Measurements from ENCODE around the gene DBF4B. TPM values are rescaled to one million over a fixed set of nuclear protein-coding genes. Genes with fewer than 3 reads are reported as not detected.
"Not testable (repeated sequence)": the region's sequence is repeated elsewhere in the genome, so short reads cannot be mapped to it uniquely, and the experiment has no call there.

DBF4B gene
- total RNA-seq, 1 experiment from 2014 or later = 26.1 TPM

- CTCF ChIA-PET = no interaction called here
- BruUV-seq (replicated peaks) = no TSS peak
- no peak overlapping the region for H3K4me2 ChIP-seq (ENCODE audit: low read length)
- H3K4me3 ChIP-seq (replicated peaks in 1 of 2; ENCODE audit: low read depth in 1 of 2, low read length in 2 of 2) = no peak overlapping the region
- H3K79me2 ChIP-seq (ENCODE audit: insufficient read depth, low read length) = no peaks in the 10 kb centered on the region
- H3K9me3 ChIP-seq (ENCODE audit: control insufficient read depth in 1 of 2, insufficient read depth in 1 of 2, low read depth in 1 of 2, low read length in 2 of 2) = no peaks in the 10 kb centered on the region
- TF ChIP-seq FOSL1 (IDR thresholded peaks at IDR 0.05; ENCODE audit: low read depth) (no peak), RAD21 (IDR thresholded peaks at IDR 0.05; ENCODE audit: low read depth) (no peak), SIN3A (IDR thresholded peaks at IDR 0.05; ENCODE audit: low read depth) (no peak), CTCF (IDR thresholded peaks at IDR 0.05 in 2 of 3, conservative IDR thresholded peaks at IDR 0.05 in 1 of 3; ENCODE audit: borderline replicate concordance in 1 of 3, insufficient read depth in 1 of 3, low read depth in 2 of 3, low read length in 2 of 3) (no peak), REST (IDR thresholded peaks at IDR 0.05; ENCODE audit: low read depth) (no peak), JUND (IDR thresholded peaks at IDR 0.05) (no peak), POLR2AphosphoS5 (IDR thresholded peaks at IDR 0.05; ENCODE audit: low read depth, low read length) (no peak), EZH2 (IDR thresholded peaks at IDR 0.05) (no peak), TCF7L2 (IDR thresholded peaks at IDR 0.05; ENCODE audit: borderline replicate concordance, extremely low read depth, insufficient read depth, insufficient read length) (no peak), ZNF274 (IDR thresholded peaks at IDR 0.05; ENCODE audit: low read depth, low read length) (no peak)
- RAD21 ChIA-PET (ENCODE audit: low non-redundant PET in 1 of 2, low total read pairs in 2 of 2, uncharacterized antibody in 2 of 2, unreplicated experiment in 2 of 2) = no interaction called here
- no peaks in the 10 kb centered on the region for H4K20me1 ChIP-seq (ENCODE audit: insufficient read depth)
- H3K4me1 ChIP-seq (ENCODE audit: control insufficient read depth in 1 of 2, insufficient read depth in 2 of 2, low read length in 2 of 2) = no peaks in the 10 kb centered on the region
- H2AFZ ChIP-seq (ENCODE audit: low read depth, low read length, poor library complexity, severe bottlenecking) = no peak overlapping the region
- no peak overlapping the region for H3K27ac ChIP-seq (ENCODE audit: low read depth, low read length)
- POLR2A ChIA-PET = interaction anchor here (1.0 kb wide), 1 partner anchor 11 kb away, joined by 3 read pairs; no protein-coding TSS in a partner anchor
- no peak for DNase-seq (ENCODE audit: low read depth, low spot score)
- H3K27me3 ChIP-seq (ENCODE audit: insufficient read depth, low read length) = no peaks in the 10 kb centered on the region
- H3K9ac ChIP-seq (ENCODE audit: low read length) = no peak overlapping the region
- H3K9me2 ChIP-seq (ENCODE audit: insufficient read depth) = no peaks in the 10 kb centered on the region
- peaks cover 0 to 4% of the 10 kb centered on the region in 2 experiments; a peak in 2 of 4 replicates for H3K36me3 ChIP-seq (ENCODE audit: control insufficient read depth in 1 of 2, insufficient read depth in 2 of 2, low read length in 2 of 2)
- ATAC-seq = no peak
- intact Hi-C loops (cut with micrococcal nuclease) = no loop called here
Observed at GRCh38 chr17:44754276-44754675, 45.8 kb downstream of the DBF4B start.

- H3K9ac ChIP-seq (ENCODE audit: low read length); H3K9me3 ChIP-seq (ENCODE audit: control insufficient read depth in 1 of 2, insufficient read depth in 1 of 2, low read depth in 1 of 2, low read length in 2 of 2); H3K4me2 ChIP-seq (ENCODE audit: low read length); ATAC-seq; H3K27ac ChIP-seq (ENCODE audit: low read depth, low read length); H2AFZ ChIP-seq (ENCODE audit: low read depth, low read length, poor library complexity, severe bottlenecking); H3K9me2 ChIP-seq (ENCODE audit: insufficient read depth); DNase-seq (ENCODE audit: low read depth, low spot score); intact Hi-C loops (cut with micrococcal nuclease); H3K36me3 ChIP-seq (ENCODE audit: control insufficient read depth in 1 of 2, insufficient read depth in 2 of 2, low read length in 2 of 2); H3K4me3 ChIP-seq (replicated peaks in 1 of 2; ENCODE audit: low read depth in 1 of 2, low read length in 2 of 2); CTCF ChIA-PET; RAD21 ChIA-PET (ENCODE audit: low non-redundant PET in 1 of 2, low total read pairs in 2 of 2, uncharacterized antibody in 2 of 2, unreplicated experiment in 2 of 2); H3K27me3 ChIP-seq (ENCODE audit: insufficient read depth, low read length); POLR2A ChIA-PET; H3K4me1 ChIP-seq (ENCODE audit: control insufficient read depth in 1 of 2, insufficient read depth in 2 of 2, low read length in 2 of 2); BruUV-seq (replicated peaks); H4K20me1 ChIP-seq (ENCODE audit: insufficient read depth); H3K79me2 ChIP-seq (ENCODE audit: insufficient read depth, low read length): not testable (repeated sequence)
Observed at GRCh38 chr17:44755180-44755579, 46.7 kb downstream of the DBF4B start.
